D721Med (cell line): ENCODE measurements around the gene NUP42.

ENCODE experiments used
- DNase-seq: peaks from one replicate; pipeline ENCODE4 v3.0.0; 2011; ENCODE audit warnings: low spot score; ENCODE audit not compliant: insufficient read length
- FAIRE-seq: peaks from 2 replicates; lab custom pipeline; 2011; peaks lifted over from hg19 to GRCh38; lab: Jason Lieb, UNC
- TF ChIP-seq, protein P1 (sequence below): IDR thresholded peaks from 2 replicates; pipeline ENCODE4 v1.5.1; 2012; ENCODE audit warnings: mild to moderate bottlenecking, control low read depth; ENCODE audit not compliant: insufficient read depth; ENCODE audit errors: missing control alignments

Gene NUP42

DNA sequence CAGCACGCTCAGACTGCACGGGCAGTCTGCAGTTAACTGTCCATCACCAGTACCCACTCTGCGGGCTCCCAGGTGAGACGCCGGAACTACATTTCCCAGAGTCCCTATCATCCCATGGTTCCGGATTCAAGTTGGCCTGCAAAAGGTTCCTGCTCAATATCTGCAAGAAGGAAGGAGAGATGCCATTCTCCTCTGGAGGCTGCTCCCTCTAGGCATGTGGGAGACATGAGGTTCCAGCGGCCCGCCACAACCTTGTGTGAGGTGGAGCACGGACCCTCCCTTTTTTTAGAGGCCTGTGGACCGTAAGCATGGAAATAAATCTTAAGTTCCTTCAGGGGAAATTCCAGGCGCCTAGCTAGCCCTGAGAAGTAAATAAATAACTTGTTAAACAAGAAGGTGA, 29.7 kb downstream of the NUP42 start:
- FAIRE-seq (no peak), DNase-seq (no peak)
- TF ChIP-seq, protein P1, sequence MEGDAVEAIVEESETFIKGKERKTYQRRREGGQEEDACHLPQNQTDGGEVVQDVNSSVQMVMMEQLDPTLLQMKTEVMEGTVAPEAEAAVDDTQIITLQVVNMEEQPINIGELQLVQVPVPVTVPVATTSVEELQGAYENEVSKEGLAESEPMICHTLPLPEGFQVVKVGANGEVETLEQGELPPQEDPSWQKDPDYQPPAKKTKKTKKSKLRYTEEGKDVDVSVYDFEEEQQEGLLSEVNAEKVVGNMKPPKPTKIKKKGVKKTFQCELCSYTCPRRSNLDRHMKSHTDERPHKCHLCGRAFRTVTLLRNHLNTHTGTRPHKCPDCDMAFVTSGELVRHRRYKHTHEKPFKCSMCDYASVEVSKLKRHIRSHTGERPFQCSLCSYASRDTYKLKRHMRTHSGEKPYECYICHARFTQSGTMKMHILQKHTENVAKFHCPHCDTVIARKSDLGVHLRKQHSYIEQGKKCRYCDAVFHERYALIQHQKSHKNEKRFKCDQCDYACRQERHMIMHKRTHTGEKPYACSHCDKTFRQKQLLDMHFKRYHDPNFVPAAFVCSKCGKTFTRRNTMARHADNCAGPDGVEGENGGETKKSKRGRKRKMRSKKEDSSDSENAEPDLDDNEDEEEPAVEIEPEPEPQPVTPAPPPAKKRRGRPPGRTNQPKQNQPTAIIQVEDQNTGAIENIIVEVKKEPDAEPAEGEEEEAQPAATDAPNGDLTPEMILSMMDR: no peak

DNA sequence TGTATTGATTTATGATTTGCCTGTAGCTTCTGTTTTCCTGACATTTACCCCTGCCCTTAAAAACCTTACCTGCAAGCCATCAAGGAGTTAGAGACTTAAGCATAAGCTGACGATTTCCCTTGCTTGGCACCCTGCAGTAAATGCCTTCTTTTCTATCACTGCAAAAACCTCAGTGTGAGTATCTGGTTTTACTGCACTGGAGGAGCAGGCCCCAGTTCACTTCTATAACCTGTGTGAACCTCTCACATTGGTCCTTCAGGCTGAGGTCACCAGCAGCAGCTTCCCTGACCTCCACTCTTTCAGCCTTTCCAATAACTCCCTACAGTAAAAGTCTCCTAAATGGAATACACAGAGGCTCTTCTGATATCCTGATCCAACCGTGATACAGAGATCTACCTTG, 30.5 kb downstream of the NUP42 start:
- DNase-seq (no peak), FAIRE-seq (no peak)
- TF ChIP-seq, protein P1: no peak

DNA sequence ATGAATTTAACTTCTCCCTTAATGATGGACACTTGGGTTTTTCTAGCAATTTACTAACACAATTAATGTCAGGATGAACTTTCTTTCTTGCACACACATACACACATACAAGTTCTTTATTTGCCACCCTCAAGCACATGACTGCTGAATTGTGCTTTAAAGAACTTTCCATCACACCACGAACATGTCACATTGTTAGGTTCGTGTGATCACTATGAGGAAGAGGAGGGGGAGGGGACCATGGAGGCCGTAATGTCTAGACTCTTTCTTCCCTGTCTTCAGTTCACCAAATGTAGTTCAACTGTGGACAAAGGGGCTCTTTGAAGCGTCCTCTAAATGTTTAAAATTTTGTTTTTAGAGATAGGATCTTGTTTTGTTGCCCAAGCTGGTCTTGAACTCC, 31.0 kb downstream of the NUP42 start:
- FAIRE-seq (no peak), DNase-seq (no peak)
- TF ChIP-seq, protein P1: no peak

DNA sequence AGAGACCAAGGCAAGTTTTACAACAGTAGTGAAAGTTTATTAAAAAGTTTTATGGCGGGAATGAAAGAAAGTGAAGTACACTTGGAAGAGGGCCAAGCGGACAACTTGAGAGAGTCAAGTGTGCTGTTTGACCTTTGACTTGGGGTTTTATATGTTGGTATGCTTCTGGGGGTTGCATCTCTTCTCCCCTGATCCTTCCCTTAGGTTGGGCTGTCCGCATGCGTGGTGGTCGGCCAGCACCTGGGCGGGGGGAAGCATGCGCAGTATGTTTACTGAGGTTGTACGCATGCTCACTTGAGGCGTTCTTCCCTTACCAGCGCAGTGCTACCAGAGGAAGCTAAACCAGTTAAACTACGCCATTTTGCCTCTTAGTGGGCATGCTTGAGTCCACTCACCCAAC, 31.9 kb downstream of the NUP42 start:
- no peak for FAIRE-seq
- DNase-seq: no peak
- TF ChIP-seq, protein P1: no peak

DNA sequence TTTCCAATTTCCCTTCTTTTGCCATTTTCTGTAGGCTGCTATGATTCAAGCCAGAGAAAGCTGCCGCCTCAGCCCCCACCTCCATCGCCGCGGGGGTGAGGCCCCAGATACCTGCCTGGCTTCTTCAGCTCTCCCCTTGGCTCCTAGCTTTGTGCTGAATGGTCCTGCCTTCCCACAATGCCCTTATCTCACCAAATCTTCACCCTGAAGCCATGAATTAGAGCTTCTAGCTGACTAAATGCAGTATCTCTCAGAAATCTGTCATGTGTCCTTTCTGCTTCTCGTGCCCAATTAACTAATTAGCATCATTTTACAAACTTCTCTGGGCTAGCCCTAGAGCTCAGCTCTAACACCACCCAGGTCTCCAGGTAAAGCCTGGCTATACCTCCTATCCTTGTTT, 32.6 kb downstream of the NUP42 start:
- TF ChIP-seq, protein P1: no peak
- DNase-seq: no peak
- FAIRE-seq: no peak

DNA sequence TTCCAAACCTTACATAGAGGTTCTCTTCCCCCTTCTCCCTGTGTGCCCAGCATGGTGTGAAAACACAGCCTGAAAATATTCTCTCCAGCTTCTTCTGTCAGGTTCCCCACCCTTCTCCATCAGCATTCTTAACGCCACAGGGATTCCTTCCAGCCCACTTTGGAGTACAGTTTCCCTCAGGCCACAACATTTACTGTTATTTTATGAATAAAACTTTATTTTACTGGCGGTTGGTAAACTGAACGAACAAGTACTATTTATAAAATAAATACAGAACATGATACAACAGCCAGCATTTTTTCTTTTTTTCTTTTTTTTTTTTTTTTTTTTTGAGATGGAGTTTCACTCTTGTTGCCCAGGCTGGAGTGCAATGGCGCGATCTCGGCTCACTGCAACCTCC, 33.1 kb downstream of the NUP42 start:
- FAIRE-seq (no peak), DNase-seq (no peak)
- TF ChIP-seq, protein P1: no peak

DNA sequence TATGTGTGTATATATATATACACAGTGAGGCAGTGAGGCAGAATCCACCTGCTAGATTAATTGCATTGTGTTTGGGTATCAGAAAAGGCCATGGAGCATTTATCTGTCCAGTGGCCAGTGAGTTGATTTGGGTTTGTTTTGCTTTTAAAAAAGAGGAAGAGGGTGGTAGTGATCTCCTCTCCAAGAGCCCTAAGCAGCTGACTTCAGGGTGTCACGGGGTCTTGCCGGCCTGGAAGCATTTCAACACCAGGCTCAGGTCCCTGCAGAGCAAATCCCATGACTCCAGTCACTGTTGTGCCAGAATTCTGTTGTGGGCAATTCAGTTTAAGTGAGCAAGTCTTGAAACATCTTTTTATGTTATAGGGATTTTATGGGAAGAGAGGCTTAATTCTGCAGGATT, 34.2 kb downstream of the NUP42 start:
- DNase-seq (no peak), FAIRE-seq (no peak)
- TF ChIP-seq, protein P1: no peak
